NCI-H345 treated with DMSO at 0.1 percent for 48 hours (cell line): Measurements from ENCODE around the gene ZFHX3.
A peak's percentile ranks its signal among the peaks of the same experiment; 100 is the strongest.

ENCODE experiments used
- DNase-seq: peaks from one replicate; lab custom pipeline; 2025; ENCODE audit not compliant: unreplicated experiment; lab: John Stamatoyannopoulos, UW

The ZFHX3 gene

DNA sequence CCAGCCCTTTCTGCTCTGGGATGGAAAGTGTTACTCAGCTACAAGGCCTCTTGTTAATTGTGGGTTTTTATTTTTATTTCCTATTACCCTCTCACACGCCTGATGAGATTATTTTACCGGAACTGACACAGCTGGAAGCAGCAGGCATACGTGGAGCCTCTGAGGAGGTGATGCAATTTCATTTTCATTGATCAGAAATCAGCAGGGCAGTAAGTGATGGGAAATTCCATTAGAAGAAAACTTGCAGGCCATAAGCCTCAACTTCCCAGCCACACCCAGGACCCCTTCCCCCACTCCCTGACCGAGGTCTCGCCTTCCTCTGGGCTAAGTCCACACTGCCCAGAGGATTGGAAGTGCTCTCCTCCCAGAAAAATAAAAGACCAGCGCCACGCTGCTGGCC is 69.7 kb downstream of the ZFHX3 start:
- DNase-seq, result no peak

DNA sequence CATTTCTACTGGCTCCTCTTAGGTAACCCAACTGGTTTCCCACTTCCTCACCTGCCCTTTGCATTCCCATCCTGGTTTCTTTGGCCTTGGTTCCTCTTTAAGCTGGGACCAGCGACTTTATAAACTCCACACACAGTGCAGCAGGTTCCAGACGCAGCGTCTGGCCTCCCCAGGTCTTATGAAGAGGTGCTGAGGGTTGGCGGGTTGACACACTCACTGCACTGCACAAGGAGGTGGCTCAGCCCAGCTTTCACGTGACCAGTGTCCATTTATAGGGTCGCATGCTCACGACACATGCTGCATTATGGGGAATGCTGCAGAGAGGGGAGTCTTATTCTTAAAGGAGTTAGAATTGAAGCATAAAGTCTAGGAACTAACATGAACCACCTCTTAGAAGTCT is 70.8 kb downstream of the ZFHX3 start:
- DNase-seq, result no peak

DNA sequence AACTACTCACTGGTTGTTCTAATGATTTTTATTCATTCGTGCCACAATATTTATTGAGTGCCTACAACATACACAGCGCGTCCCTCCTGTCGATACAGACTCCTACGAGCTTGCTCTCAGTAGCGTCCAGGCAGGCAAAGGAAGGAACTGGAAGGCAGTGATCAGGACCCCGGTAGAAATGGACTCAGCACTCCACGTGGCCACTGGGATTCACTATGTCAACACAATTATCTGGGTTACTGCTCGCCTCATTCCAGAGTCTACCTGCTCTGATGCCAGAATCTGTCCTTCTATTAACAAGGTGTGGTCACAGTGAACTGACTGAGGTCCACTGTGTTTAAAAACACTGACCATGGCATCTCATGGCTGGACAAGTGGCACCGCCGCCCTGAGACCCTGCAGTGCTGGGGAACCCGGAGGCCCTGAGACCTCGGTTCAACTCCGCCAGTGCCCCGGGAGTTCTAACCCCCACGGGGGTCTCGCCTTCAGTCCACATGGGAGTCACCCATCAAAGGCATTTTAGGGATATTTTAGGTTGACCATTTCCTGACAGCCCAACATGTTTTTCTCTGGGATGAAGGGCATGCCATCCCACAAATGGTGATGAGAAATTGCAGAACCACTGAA is 71.4 kb downstream of the ZFHX3 start:
- no peak for DNase-seq

DNA sequence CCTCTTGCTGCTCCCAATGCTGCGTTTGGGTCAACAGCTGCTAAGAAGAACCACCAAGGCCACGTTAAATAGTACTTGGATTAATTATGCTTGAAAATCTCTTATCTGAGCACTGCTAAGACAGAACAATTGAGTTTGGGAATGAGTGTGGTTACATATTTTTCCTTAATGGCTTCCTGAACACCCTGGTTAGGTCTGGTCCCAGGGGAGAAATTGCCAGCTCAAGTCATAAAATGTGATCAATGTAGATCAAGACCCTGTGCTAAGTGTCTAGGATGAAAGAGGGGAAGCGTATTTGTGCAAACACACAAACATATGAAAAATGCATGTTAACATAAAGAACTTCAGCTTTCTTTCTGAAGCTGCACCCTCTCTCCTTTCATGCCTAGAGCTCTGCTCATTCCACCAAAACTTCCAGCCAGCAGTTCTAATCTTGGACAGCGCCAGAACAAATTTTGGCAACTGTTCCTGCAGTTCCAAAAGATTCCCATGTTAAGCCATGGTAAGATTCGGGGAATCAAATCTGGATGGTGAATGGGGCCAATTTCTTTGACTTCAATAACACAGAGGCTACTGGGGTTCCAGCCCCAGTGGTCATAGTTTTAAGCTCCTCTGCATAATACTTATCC is 72.0 kb downstream of the ZFHX3 start:
- no peak for DNase-seq

DNA sequence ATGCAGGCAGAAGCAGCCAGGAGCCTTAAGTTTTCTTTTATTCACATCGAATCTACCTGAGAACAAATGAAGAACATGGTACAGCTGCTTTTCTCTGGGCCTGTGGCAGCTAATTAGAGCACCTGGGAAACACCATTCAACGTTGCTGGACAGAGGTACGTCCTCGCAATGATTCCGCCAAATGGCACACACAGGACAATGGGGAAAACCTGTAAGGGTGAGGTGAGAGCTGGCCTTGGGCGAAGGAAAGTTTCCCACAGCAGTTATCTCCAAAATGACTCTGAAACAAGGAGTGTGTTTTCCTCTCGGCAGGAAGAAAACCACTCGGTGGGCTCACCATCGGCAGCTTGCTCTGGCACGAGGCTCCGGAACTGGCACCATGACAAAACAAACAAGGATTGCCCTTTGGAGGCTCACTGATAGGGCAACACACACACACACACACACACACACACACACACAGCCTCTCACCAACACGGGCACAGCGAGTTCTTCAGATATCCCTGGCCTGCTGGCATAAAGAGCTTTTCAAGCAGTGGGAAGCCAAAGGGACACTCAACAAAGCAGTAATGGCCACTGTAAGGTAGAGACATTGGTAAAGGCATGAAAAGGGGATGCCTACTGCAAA is 73.7 kb downstream of the ZFHX3 start:
- DNase-seq, result no peak

DNA sequence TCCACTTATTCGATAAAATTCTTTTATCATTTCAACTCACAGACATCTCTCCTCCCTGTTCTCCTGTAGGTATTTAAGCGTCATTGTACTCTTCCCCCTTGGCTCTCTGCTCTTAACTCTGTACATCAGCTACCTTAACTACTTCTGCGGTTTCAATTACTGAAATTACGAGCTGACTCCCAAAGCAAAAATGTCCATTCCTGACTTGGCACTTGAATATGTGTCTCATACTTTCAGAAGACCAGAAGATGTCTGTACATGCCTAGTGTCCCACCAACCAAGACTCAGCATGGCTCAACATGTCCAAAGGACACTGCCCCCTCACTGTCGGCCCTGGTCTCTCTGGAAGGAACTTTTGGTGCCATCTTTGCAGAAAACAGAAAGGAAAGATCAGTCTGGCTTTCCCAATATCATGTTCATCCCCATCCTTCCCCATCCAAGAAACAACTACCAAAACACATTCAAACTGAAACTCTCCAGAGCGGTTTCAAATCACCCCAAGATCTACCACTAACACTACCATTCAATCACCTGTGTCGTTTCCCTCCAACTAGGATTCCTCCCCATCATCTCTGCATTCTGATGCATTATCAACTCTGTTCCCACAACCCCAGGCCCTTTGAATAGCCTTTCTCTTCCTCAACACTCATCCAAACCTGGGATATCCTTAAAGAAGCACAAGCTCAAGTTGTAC is 74.9 kb downstream of the ZFHX3 start:
- no peak for DNase-seq

DNA sequence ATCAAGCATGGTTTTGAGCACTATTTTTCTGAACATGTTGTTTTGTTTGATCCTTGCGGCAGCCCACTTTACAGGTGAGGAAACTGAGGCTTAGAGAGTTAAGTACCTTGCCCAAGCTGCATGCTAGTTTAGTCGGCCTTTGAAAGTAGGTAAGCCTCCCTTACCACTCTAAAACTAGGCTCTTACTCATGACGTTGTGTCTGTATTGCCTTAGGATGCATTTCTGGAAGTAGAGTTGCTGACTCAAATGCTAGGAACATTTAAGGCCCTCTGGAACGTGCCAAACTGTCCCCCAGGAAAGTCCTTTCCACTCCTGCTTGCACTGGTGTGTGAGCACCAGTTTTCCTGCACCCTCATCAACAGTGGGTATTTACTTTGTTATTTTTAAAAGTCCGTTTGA is 76.6 kb downstream of the ZFHX3 start:
- DNase-seq, result no peak

DNA sequence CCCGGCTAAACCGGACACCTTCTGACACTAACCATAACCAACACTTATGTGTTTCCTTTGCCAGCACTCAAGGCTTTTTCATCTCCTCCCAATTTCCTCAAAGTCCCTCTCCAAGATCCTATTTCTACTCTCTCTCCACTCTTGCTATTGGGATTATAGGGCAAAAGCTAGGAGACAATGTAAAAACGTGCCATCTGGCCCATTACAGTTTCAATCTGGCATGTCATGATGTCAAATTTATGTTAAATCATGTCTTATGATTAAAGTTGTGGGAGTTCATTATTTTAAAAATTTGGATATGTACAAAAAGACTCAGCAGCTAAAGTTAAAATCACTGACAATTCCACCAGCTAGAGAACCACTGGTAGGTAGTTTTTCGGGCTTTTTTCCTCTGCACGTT is 77.3 kb downstream of the ZFHX3 start:
- no peak for DNase-seq

DNA sequence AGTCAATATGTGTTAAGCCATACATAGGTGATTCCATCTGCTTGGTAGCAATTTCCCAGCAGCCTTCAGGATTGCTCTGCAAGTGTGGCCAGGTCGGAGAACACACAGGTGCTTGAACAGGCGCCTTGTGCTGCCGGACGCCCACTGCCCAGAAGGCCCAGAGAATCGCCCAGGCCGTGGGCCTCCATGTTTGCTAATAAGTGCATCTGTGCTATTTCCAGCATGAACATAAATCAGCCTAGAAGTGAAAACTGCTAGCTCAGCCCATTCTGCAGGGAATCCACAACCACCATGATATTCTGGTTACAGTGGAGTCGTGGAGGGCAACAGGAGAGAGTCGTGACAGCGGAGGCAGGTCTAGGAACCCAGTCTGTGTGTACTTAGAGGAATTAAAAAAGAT is 78.1 kb downstream of the ZFHX3 start:
- DNase-seq, result no peak

DNA sequence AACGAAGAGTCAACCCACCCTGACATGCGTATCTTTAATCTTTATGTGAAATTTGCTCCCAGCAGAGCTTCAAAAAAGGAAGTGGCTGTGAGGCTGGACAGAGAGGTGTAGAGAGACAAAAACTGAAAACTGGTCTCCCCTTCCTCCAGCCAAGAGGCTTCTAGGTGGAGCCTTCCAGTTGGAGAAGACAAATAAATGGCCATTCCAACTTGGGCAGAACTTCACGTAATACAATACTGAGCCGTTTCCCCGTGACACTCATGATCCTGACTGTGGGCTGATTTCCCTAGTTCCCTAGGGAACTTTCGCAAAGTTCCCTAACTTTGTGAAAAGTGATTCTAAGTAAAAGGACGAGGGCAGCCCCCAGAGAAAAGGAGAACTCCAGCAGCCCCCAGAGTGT is 78.8 kb downstream of the ZFHX3 start:
- no peak for DNase-seq

DNA sequence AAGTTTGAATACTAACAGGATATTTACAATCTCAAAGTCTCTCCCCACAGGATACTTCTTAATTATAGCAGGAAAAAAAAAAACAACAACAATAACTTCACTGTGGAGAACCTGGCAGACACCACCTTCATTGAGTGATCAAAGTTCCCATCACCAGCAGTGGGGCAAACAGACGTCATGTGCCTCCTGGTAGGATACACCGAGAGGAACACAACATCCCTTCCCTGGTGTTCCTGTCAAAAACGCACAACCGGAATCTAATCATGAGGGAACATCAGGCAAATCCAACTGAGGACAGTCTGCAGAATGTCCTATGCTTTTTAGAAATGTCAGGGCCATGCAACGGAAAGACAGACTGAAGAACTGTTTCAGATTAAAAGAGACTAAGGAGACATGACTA is 80.0 kb downstream of the ZFHX3 start:
- DNase-seq, result no peak

DNA sequence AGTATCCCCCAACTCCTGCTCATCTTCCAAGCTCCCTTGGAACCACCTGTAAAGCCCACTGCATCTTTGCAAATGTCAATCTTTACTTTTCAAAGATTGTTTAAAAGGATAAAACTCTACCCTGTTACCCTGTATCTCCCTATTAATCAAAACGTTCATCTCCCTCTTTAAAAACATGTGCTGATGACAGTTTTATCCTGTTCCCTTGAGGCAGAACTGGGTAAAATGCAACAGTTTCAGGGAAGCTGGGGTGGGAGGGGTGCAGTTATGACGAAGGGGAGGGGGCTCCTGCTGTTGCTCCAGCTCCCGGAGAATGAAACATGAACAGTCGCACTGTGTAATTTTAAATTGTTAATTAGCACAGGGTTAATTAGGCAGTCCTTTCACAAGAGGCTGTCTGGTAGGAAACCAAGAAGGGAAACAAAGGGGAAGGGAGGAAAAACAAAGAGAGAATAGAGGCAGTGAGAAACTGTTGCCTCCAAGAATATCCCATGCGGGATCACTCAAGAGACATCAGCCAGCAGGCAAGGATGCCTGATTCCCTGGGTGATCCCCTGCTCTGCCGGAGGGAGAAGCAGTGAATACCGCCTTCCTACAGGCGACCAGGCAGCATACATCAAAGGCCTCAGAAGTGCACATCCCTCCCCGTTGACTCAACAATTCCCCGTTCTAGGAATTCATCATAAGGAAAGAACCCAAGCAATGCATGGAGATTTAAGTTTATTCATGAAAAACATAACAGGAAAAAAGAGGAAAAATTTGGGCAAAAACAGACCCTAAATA is 84.2 kb downstream of the ZFHX3 start:
- DNase-seq, result no peak

DNA sequence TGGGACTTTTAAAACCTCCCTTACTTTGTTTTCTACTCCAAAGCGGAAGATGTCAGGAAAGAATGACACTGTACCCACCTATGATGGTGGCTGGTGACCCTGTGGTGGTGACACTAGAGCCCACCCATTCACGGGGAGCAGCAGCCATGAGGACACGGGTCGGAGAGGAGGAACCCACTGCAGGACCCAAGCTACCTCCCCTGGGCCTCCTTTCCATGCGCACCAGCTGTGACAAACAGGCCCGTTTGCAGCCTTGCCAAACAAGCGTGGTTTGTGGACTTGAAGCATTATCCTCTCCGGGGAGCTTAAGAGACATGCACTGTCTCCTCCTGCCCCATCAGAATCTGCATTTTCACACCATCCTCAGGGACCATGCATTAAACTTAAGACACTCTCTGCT is 85.6 kb downstream of the ZFHX3 start:
- no peak for DNase-seq

DNA sequence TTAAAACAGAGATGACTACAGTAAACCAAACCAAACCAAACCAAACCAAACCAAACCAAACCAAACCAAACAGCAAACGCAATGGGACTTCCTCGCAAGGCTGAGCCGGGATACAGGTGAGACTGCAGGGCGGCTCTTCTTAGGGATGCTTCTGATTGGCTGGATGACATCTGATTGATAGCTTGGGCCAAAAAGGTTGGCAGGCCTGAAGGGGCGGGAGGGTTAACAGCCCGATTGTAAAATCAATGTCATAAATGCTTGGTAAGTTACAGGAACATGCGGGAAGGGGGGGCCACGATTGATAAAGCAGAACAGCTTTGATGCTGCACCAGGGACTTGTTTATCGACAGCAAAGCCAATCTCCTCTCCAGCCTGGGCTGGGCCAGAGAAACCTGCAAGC is 86.1 kb downstream of the ZFHX3 start:
- DNase-seq, result no peak

DNA sequence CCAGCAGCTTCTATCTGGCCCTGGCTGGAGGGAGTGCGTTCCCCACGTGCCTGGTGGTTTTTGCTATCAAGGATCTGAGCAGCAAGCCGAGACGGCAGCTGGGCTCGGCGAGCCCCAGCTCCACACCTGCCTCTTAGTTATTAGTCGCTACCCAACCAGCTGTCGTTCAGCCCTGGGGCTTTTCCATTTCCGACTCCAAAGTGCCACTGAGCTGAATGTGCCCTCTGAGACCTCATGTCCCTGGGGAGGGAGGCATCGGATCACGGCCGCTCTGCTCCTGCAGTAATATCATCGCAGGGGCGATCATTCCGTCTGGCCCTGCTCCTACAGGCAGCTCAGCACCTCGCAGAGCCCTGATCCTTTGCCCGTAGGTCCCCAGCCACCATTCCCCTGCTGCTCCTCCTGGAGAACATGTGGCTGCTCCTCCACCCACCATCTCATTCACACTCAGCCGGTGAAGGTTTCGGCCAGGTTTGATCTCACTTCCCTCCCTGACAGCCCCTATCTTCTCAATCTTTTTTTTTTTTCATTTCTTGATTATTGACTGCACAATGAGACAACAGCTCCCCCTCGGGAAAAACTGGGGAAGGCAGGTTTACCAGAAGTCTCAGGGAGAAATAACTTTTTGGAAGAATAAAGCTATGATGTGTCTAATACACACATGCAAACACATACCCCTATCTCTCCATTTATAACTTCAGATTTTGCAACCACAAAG is 86.7 kb downstream of the ZFHX3 start:
- DNase-seq, result peak; percentile 26

DNA sequence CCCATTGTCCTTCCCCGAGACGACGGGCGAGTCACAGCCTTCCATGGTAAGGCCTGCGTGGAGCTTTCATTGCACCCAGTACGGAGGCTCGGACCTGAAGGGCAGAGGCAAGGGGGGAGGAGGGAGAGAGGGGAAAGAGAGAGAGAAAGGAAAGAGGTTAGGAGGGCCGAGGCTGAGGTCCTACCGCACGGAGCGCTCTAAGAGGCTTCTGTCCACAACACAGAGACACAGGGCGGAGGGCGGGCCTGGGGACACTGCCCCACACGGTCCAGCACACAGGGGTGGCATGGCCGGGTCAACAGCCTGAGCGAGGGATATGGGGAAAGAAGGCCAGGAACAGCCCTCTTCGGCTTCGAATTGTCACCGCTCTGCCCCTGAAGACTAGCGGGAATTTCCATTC is 87.8 kb downstream of the ZFHX3 start:
- no peak for DNase-seq

DNA sequence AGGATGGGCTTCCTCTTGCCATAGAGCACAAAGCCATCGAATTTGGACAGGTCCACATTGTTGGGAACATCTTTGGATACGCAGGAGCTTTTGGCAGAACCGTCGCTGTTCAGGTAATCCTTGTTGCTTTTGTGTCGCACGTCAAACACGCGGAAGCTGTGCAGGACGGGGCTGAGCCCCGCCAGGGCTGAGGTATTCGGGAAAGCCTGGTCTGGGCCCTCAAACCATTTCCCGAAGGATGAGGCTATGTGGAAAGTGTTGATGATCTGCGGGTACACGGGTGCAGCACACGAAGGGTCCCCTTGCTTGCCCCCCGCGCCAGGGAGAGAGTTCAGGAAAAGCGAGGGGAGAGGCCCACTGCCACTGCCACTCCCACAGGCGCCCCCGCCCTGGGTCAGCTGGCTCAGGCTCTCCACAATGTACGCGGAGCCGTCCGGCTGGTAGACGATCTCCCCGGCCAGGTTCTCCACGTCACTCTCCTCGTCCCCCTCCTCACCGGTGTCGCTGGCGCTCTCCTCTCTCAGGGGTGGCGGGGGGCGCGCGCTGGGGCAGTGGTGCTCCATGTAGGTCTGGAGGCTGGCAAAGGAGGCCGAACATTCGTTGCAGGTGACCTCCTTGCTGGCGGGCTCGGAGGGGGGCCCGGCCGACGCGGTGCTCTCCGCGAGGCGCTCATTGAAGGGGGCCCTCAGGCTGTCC is 88.5 kb downstream of the ZFHX3 start:
- no peak for DNase-seq

DNA sequence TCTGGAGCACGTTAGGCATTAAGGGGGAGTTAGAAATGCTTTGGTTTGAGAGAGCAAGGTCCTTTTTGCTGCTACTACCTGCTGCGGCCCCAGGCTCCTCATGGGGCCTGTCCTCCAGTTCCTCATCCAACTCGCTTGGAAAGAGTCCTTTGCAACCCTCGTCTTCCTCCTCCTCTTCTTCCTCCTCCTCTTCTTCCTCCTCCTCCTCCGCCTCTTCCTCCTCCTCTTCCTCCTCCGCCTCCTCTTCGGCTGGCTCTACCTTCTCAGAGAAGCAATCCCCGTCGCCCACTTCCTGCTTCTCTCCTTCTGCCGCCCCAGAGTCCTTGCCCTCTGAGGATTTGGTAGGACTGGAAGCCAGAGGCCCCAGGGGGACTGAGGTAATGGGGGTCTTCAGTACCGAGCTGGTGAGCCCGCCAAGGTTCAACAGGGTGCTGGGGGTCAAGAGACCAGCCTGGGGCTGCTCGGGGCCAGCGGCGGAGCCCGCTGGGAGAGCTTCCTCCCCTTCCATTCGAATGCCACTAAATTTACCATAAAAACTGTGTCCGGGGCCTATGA is 89.3 kb downstream of the ZFHX3 start:
- no peak for DNase-seq

DNA sequence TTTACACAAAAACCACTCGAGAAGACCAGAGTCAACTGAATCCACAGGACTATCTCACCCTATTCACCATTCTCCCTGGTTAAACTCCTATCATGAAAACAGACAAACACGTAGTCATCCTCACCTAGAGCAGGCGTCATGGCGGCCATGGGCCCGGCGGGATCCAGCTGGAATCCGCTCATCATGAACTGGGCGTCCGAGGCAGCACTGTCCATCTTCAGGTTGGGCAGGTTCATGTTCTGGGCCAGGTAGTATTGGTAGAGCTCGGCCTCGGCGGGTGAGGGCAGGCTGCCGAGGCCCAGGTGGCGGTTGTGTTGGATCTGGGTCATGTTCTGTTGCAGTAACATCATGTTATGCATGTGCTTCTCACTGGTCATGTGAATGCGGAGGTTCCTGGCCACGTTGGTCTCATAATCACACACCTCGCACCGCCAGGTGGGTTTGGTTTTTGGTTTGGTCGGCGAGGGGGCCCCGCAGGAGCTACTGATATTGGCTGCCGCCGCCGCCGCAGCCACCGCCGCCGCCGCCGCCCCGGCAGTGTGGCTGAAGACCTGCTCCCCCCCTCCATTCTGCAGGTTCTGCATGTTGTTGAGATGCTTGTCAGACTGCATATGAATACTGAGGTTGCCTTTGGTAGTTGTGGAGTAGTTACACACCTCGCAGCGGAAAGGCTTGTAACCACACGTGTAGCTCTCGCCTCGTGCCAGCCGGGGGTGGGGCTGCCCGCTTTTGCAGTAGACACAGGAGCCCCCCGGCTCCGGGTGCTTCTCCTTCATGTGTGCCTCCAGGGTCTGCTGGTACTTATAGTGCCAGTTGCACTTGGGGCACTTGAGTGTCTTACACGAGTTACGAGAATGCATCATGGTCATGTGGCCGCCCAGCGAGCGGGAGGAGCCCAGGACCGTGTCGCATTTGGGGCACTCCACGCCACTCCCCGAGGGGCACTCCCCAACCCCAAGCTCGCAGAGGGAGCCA is 90.3 kb downstream of the ZFHX3 start:
- no peak for DNase-seq
